HEK293 (cell line): ENCODE data around the gene GNAI2.

ENCODE experiments used
- CTCF ChIA-PET: fragments of 350-600 bp; formaldehyde crosslinking; extraction: SDS; loops from one replicate; lab custom pipeline; 2021; ENCODE audit warnings: antibody characterized with exemption; lab: Yijun Ruan, JAX
- POLR2A ChIA-PET: fragments of 300-600 bp; formaldehyde crosslinking; extraction: SDS; loops from one replicate; lab custom pipeline; 2020; ENCODE audit warnings: antibody characterized with exemption, inconsistent platforms; lab: Yijun Ruan, JAX
- H3K27ac ChIP-seq: fragments of 200-500 bp; sonication (Bioruptor generic); 2 replicates; pipeline ENCODE4 v1.5.1; 2014; ENCODE audit warnings: low read depth, low read length, control low read depth, inconsistent platforms; ENCODE audit errors: extremely low read depth
- H3K36me3 ChIP-seq, 2 experiments: fragments of 200-500 bp in 1 of 2; sonication (Bioruptor generic) in 1 of 2; 1 replicate in 1 of 2; 2 replicates in 1 of 2; pipeline ENCODE4 v1.5.1; 2014 to 2017; ENCODE audit warnings: inconsistent platforms in 2 of 2, low read length in 2 of 2; ENCODE audit not compliant: control insufficient read depth in 2 of 2, insufficient read depth in 1 of 2
- H3K4me1 ChIP-seq: fragments of 200-500 bp; sonication (Bioruptor generic); 2 replicates; pipeline ENCODE4 v1.5.1; 2014; ENCODE audit warnings: mild to moderate bottlenecking, low read length, inconsistent platforms; ENCODE audit not compliant: control insufficient read depth, insufficient read depth
- H3K4me3 ChIP-seq: 2 replicates; pipeline ENCODE4 v1.5.1; 2011; ENCODE audit warnings: low read depth, mild to moderate bottlenecking, control low read depth, low read length, moderate library complexity
- H3K9me3 ChIP-seq: fragments of 200-500 bp; sonication (Bioruptor generic); 2 replicates; pipeline ENCODE4 v1.5.1; 2014; ENCODE audit warnings: low read depth, low read length, inconsistent platforms; ENCODE audit not compliant: control insufficient read depth, insufficient read depth
- HOXC10 ChIP-seq: sonication (generic); formaldehyde crosslinking; IDR thresholded peaks from 2 replicates; pipeline ENCODE4 v1.8.1; 2023; ENCODE audit warnings: mild to moderate bottlenecking, missing genetic modification reagents
- OSR2 ChIP-seq: fragments of 450-650 bp; formaldehyde crosslinking; IDR thresholded peaks from 2 replicates; pipeline ENCODE4 v1.5.1; 2016; ENCODE audit warnings: missing biosample characterization, missing genetic modification characterization
- PRDM1 ChIP-seq: fragments of 450-650 bp; formaldehyde crosslinking; IDR thresholded peaks from 2 replicates; pipeline ENCODE4; 2016; ENCODE audit warnings: missing biosample characterization, missing genetic modification characterization
- ZIC2 ChIP-seq: fragments of 450-650 bp; formaldehyde crosslinking; IDR thresholded peaks from 2 replicates; pipeline ENCODE4 v1.5.1; 2016; ENCODE audit warnings: missing biosample characterization, missing genetic modification characterization
- ZNF335 ChIP-seq: fragments of 450-650 bp; formaldehyde crosslinking; conservative IDR thresholded peaks from 2 replicates; pipeline ENCODE4 v1.5.1; 2016; ENCODE audit warnings: missing biosample characterization, missing genetic modification characterization
- ZNF596 ChIP-seq: fragments of 450-650 bp; IDR thresholded peaks from 2 replicates; pipeline ENCODE4 v1.5.0; 2018; ENCODE audit warnings: missing biosample characterization, mild to moderate bottlenecking, missing genetic modification characterization, moderate library complexity
- ZNF626 ChIP-seq: fragments of 450-650 bp; sonication (Bioruptor Pico); formaldehyde crosslinking; IDR thresholded peaks from 2 replicates; pipeline ENCODE4 v1.5.1; 2018; ENCODE audit warnings: missing biosample characterization, missing genetic modification characterization, inconsistent platforms
- TF ChIP-seq, protein P1 (sequence below): fragments of 450-650 bp; formaldehyde crosslinking; IDR thresholded peaks from 2 replicates; pipeline ENCODE4 v1.5.1; 2016; ENCODE audit warnings: missing biosample characterization, missing genetic modification characterization, low read depth
- TF ChIP-seq, protein P2 (sequence below): fragments of 450-650 bp; formaldehyde crosslinking; IDR thresholded peaks from 2 replicates; pipeline ENCODE4 v1.5.1; 2016; ENCODE audit warnings: missing biosample characterization, missing genetic modification characterization
- TF ChIP-seq, protein P3 (sequence below): fragments of 450-650 bp; formaldehyde crosslinking; IDR thresholded peaks from 2 replicates; pipeline ENCODE4 v1.5.1; 2016; ENCODE audit warnings: missing biosample characterization, missing genetic modification characterization

The GNAI2 gene

DNA sequence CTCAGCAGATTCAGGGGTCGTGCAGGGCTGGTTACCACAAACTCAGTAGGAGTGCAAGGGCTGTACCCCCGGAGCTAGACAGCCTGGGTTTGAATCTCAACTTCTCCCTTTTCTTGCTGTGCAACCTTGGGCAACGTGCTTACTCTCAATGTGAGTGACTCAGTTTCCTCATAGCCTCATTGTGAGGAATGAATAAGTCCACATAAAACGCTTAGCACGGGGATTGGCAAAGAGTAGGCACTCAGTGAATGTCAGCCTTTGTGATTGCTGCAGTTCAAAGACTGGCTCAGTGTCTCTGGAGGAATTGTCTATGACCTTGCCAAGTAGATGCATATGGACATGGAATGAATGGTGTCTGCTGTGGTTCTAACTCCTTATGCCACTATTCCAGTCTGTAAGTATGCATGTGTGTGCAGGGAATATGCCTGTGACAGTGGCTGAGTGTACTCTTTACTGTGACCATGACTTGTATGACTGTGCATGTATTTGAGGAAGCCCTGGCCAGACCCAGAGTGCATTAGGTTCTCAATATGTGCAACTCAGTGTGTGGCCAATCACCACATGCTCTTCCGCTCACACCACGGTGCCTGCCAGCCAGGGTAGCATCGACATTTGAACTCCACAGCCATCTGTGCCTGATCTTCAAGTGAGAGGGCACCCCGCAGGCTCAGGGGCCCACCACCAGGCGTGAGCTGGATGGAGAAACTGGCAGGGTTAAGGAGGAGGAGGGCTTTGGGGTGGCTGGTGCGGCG lies 64.1 kb downstream of the GNAI2 start:
- Histone ChIP-seq H3K36me3 (peaks cover 0 to 4% of the 10 kb centered on the region in 2 experiments; a peak in 1 of 3 replicates), H3K9me3 (no peaks in the 10 kb centered on the region), H3K4me3 (peak overlapping the region; percentile 36), H3K27ac (peak overlapping the region; percentile 51), H3K4me1 (no peaks in the 10 kb centered on the region)
- CTCF ChIA-PET, result interaction anchor here (0.6 to 2.0 kb wide), 4 partner anchors 17 to 125 kb away, joined by 3 to 7 read pairs (median 4); no protein-coding TSS in a partner anchor
- TF ChIP-seq PRDM1 (tag by site-specific recombination) (no peak), ZIC2 (tag by site-specific recombination) (peak; percentile 82)
- POLR2A ChIA-PET, result interaction anchor here (0.6 to 2.2 kb wide), 16 partner anchors 8 to 269 kb away, joined by 3 to 34 read pairs (median 4); partner anchors contain the start of genes CYB561D2, GNAI2, HEMK1 and LSMEM2

DNA sequence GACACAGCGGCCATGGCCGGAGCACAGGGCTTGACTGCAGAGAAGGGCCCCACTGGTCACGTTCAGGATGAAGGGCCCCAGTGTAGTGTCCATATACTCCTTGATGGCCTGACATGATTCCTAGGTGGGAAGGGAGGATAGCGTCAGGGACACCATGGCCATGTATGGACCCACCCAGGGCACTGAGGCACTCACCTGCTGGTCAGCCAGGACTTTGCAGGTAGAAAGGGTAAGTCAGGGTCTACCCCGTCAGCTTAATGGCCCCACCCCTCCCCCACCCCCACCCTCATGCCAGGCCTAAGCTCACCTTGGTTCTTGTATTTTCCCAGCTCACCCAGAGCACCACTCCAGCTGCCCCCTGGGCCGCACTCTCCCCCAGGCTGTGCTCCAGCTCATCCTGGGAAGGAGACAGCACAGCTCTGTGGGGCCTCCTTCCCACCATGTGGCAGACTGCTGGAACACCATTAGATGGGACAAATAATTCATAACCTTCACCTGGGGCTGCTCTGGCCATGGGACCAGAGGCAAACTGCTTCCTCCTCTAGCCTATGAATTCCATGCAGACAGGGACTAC lies 64.8 kb downstream of the GNAI2 start:
- TF ChIP-seq, protein P1, sequence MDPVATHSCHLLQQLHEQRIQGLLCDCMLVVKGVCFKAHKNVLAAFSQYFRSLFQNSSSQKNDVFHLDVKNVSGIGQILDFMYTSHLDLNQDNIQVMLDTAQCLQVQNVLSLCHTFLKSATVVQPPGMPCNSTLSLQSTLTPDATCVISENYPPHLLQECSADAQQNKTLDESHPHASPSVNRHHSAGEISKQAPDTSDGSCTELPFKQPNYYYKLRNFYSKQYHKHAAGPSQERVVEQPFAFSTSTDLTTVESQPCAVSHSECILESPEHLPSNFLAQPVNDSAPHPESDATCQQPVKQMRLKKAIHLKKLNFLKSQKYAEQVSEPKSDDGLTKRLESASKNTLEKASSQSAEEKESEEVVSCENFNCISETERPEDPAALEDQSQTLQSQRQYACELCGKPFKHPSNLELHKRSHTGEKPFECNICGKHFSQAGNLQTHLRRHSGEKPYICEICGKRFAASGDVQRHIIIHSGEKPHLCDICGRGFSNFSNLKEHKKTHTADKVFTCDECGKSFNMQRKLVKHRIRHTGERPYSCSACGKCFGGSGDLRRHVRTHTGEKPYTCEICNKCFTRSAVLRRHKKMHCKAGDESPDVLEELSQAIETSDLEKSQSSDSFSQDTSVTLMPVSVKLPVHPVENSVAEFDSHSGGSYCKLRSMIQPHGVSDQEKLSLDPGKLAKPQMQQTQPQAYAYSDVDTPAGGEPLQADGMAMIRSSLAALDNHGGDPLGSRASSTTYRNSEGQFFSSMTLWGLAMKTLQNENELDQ (tag by site-specific recombination), result no peak
- H3K4me1 ChIP-seq, result no peaks in the 10 kb centered on the region
- POLR2A ChIA-PET, result no interaction called here
- CTCF ChIA-PET, result interaction anchor here (0.6 kb wide), 1 partner anchor 18 kb away, joined by 5 read pairs; no protein-coding TSS in a partner anchor
- peaks cover 0 to 4% of the 10 kb centered on the region in 2 experiments; a peak in 1 of 3 replicates for H3K36me3 ChIP-seq
- no peak overlapping the region for H3K4me3 ChIP-seq
- H3K27ac ChIP-seq, result no peak overlapping the region; the same call in 1 of the 2 replicates
- no peaks in the 10 kb centered on the region for H3K9me3 ChIP-seq

DNA sequence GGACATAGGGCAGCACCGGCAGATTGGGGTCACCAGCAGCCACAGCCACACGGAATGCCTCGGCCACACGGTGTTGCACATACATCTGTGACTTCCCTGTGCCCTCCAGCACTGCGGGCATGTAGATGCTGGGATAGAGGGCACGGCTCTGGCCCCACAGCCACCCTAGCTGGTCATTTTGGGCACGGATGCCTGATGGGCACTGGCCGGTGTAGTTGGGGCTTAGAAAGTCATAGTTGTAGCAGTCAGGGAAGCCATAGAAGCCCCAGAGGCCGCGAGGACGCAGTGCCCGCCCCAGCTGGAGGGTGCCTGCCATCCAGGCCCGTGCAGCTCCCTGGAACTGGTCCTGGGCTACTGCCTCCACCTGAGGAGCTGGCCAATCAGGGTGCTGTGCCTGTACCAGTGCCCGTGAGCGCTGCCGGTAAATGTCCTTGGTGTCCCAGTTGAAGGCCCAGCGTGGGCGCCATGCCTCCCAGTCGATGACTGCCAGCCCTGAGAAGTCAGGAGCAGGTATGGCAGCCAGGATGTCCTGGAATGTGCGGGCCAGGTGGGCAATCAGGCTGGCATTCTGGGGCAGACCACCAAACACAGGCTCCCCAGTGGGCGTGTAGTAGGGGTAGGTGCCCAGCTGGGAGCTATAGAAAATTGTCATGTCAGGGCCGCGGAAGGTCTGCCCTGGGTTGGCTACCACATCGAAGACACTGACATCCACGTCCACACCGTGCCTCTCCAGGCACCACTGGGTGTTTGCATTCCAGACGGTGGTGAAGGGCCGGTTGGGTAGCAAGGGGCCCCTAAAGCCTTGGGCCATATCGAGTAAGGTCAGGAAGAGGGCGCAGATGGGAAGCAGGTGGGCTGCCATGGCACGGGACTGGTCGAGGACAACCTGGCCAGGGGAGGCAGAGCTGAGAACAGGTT lies 66.3 kb downstream of the GNAI2 start:
- TF ChIP-seq ZNF596 (tag by site-specific recombination) (no peak), OSR2 (tag by site-specific recombination) (no peak), HOXC10 (CRISPR knock-in tag) (no peak), ZNF335 (no peak), ZIC2 (tag by site-specific recombination) (no peak), ZNF626 (tag by site-specific recombination) (no peak)
- TF ChIP-seq, protein P2, sequence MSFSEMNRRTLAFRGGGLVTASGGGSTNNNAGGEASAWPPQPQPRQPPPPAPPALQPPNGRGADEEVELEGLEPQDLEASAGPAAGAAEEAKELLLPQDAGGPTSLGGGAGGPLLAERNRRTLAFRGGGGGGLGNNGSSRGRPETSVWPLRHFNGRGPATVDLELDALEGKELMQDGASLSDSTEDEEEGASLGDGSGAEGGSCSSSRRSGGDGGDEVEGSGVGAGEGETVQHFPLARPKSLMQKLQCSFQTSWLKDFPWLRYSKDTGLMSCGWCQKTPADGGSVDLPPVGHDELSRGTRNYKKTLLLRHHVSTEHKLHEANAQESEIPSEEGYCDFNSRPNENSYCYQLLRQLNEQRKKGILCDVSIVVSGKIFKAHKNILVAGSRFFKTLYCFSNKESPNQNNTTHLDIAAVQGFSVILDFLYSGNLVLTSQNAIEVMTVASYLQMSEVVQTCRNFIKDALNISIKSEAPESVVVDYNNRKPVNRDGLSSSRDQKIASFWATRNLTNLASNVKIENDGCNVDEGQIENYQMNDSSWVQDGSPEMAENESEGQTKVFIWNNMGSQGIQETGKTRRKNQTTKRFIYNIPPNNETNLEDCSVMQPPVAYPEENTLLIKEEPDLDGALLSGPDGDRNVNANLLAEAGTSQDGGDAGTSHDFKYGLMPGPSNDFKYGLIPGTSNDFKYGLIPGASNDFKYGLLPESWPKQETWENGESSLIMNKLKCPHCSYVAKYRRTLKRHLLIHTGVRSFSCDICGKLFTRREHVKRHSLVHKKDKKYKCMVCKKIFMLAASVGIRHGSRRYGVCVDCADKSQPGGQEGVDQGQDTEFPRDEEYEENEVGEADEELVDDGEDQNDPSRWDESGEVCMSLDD (tag by site-specific recombination), result no peak
- TF ChIP-seq, protein P3, sequence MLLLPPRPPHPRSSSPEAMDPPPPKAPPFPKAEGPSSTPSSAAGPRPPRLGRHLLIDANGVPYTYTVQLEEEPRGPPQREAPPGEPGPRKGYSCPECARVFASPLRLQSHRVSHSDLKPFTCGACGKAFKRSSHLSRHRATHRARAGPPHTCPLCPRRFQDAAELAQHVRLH (tag by site-specific recombination), result no peak
- ChIA-PET CTCF (interaction anchor here (0.6 to 1.3 kb wide), 4 partner anchors 22 to 1312 kb away, joined by 3 to 4 read pairs (median 3); no protein-coding TSS in a partner anchor), POLR2A (interaction anchor here (0.7 to 1.5 kb wide), 3 partner anchors 10 to 26 kb away, joined by 4 to 5 read pairs (median 4); partner anchors contain the start of genes IFRD2 and TUSC2)
- Histone ChIP-seq H3K36me3 (peaks cover 0 to 1% of the 10 kb centered on the region in 2 experiments; a peak in 1 of 3 replicates), H3K4me3 (no peak overlapping the region), H3K4me1 (no peaks in the 10 kb centered on the region), H3K27ac (no peak overlapping the region), H3K9me3 (no peaks in the 10 kb centered on the region)
